PFSK-1 (cell line): ENCODE data around the gene FAM168A.

Experiments
- POLR2AphosphoS5 ChIP-seq: IDR thresholded peaks from 2 replicates; pipeline ENCODE4 v1.6.1; 2012; ENCODE audit warnings: low read depth, mild to moderate bottlenecking, control low read depth, low read length, moderate library complexity
- TAF1 ChIP-seq: IDR thresholded peaks from 2 replicates; pipeline ENCODE4 v1.6.1; 2012; ENCODE audit warnings: low read length, control low read depth, borderline replicate concordance; ENCODE audit not compliant: insufficient read depth

DNA sequence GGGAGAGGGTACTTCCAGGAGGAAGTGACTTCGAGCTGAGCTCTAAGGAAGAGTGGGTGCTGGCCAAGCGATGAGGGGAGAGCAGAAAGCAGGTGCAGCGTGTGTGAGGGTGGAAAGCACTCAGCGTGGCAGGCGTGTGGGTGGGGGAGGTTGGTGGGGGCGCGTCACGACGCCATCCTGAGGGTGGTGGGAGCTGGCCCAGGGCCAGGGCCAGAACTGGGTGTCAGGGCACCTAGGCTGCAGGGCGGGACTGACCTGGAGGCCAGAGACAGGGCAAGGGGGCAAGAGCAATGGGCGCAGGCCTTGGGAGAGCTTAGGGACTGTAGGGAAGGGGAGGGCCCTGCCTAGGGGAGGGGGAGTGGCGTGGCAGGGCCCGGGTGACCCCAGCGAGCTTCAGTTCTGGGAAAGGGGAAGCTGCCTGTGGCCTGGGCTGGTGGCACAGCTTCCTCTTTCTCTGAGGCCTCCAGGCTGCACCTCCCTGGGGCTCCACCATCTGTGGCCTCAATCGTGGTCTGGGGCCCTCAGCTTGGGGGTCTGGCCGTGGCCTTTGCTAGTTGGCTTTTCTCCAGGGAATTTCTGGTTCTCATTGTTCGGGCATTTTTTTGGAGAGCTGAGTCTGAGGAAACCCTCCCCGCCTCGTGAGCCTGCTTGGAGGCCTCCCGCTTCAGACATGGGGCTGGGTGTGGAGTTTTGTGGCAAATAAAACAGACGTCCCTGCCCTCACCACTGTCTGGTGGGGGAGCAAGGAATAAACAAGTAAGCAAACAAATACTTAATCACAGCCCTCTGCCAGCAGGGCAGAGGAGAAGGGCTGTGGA lies 212.8 kb downstream of the FAM168A start:
- no peak for TF ChIP-seq TAF1
- no peak for TF ChIP-seq POLR2AphosphoS5
